Measurements from ENCODE around the gene PLCD1.

The PLCD1 gene

GRCh38 chr3:37967260-37967881, 62.1 kb downstream of the PLCD1 start:
- WGBS, 2 experiments: 30 to 37% methylated on average over 5 of the region's 7 CpGs
- H3K27me3 ChIP-seq (ENCODE audit: control insufficient read depth, insufficient read depth, low read length, poor library complexity, severe bottlenecking): no peaks in the 10 kb centered on the region
- H3K4me1 ChIP-seq (ENCODE audit: control insufficient read depth, insufficient read depth, low read length): no peaks in the 10 kb centered on the region
- H3K27ac ChIP-seq (ENCODE audit: insufficient read depth, low read depth, low read length, poor library complexity, severe bottlenecking): no peak overlapping the region
- no peaks in the 10 kb centered on the region for H3K36me3 ChIP-seq (ENCODE audit: control insufficient read depth, insufficient read depth, low read length)
- H3K4me3 ChIP-seq (ENCODE audit: insufficient read depth, low read depth, low read length): no peak overlapping the region
- no peaks in the 10 kb centered on the region for H3K9me3 ChIP-seq (ENCODE audit: control insufficient read depth, low read length)

- no peaks in the 10 kb centered on the region for H3K27me3 ChIP-seq (ENCODE audit: control insufficient read depth, insufficient read depth, low read length, poor library complexity, severe bottlenecking)
- 95 to 97% methylated on average over 1 of the region's 1 CpG for WGBS, 2 experiments
- H3K4me1 ChIP-seq (ENCODE audit: control insufficient read depth, insufficient read depth, low read length): peaks cover 8% of the 10 kb centered on the region
- no peaks in the 10 kb centered on the region for H3K36me3 ChIP-seq (ENCODE audit: control insufficient read depth, insufficient read depth, low read length)
- no peak overlapping the region for H3K27ac ChIP-seq (ENCODE audit: insufficient read depth, low read depth, low read length, poor library complexity, severe bottlenecking)
- no peaks in the 10 kb centered on the region for H3K9me3 ChIP-seq (ENCODE audit: control insufficient read depth, low read length)
- no peak overlapping the region for H3K4me3 ChIP-seq (ENCODE audit: insufficient read depth, low read depth, low read length)
Observed at GRCh38 chr3:37964716-37965115, 64.7 kb downstream of the PLCD1 start.

GRCh38 chr3:37964146-37964545, 65.3 kb downstream of the PLCD1 start:
- no peaks in the 10 kb centered on the region for H3K9me3 ChIP-seq (ENCODE audit: control insufficient read depth, low read length)
- H3K4me1 ChIP-seq (ENCODE audit: control insufficient read depth, insufficient read depth, low read length): peaks cover 8% of the 10 kb centered on the region
- no peak overlapping the region for H3K27ac ChIP-seq (ENCODE audit: insufficient read depth, low read depth, low read length, poor library complexity, severe bottlenecking)
- 89 to 94% methylated on average over 2 to 3 of the region's 3 CpGs for WGBS, 2 experiments
- H3K36me3 ChIP-seq (ENCODE audit: control insufficient read depth, insufficient read depth, low read length): no peaks in the 10 kb centered on the region
- no peak overlapping the region for H3K4me3 ChIP-seq (ENCODE audit: insufficient read depth, low read depth, low read length)
- H3K27me3 ChIP-seq (ENCODE audit: control insufficient read depth, insufficient read depth, low read length, poor library complexity, severe bottlenecking): no peaks in the 10 kb centered on the region

- H3K4me3 ChIP-seq (ENCODE audit: insufficient read depth, low read depth, low read length): no peak overlapping the region
- no peaks in the 10 kb centered on the region for H3K27me3 ChIP-seq (ENCODE audit: control insufficient read depth, insufficient read depth, low read length, poor library complexity, severe bottlenecking)
- H3K9me3 ChIP-seq (ENCODE audit: control insufficient read depth, low read length): no peaks in the 10 kb centered on the region
- no peak overlapping the region for H3K27ac ChIP-seq (ENCODE audit: insufficient read depth, low read depth, low read length, poor library complexity, severe bottlenecking)
- peaks cover 8% of the 10 kb centered on the region for H3K4me1 ChIP-seq (ENCODE audit: control insufficient read depth, insufficient read depth, low read length)
- 95 to 97% methylated on average over 3 of the region's 3 CpGs for WGBS, 2 experiments
- no peaks in the 10 kb centered on the region for H3K36me3 ChIP-seq (ENCODE audit: control insufficient read depth, insufficient read depth, low read length)
Observed at GRCh38 chr3:37963635-37964034, 65.8 kb downstream of the PLCD1 start.

- 60 to 69% methylated on average over 5 of the region's 5 CpGs for WGBS, 2 experiments
- no peak overlapping the region for H3K27ac ChIP-seq (ENCODE audit: insufficient read depth, low read depth, low read length, poor library complexity, severe bottlenecking)
- H3K36me3 ChIP-seq (ENCODE audit: control insufficient read depth, insufficient read depth, low read length): no peaks in the 10 kb centered on the region
- no peak overlapping the region for H3K4me3 ChIP-seq (ENCODE audit: insufficient read depth, low read depth, low read length)
- no peaks in the 10 kb centered on the region for H3K27me3 ChIP-seq (ENCODE audit: control insufficient read depth, insufficient read depth, low read length, poor library complexity, severe bottlenecking)
- H3K4me1 ChIP-seq (ENCODE audit: control insufficient read depth, insufficient read depth, low read length): peaks cover 8% of the 10 kb centered on the region
- H3K9me3 ChIP-seq (ENCODE audit: control insufficient read depth, low read length): no peaks in the 10 kb centered on the region
Observed at GRCh38 chr3:37963016-37963415, 66.4 kb downstream of the PLCD1 start.

GRCh38 chr3:37961622-37962431, 67.6 kb downstream of the PLCD1 start:
- H3K27me3 ChIP-seq (ENCODE audit: control insufficient read depth, insufficient read depth, low read length, poor library complexity, severe bottlenecking): no peaks in the 10 kb centered on the region
- no peak overlapping the region for H3K4me3 ChIP-seq (ENCODE audit: insufficient read depth, low read depth, low read length)
- H3K9me3 ChIP-seq (ENCODE audit: control insufficient read depth, low read length): no peaks in the 10 kb centered on the region
- 72 to 73% methylated on average over 4 to 6 of the region's 6 CpGs for WGBS, 2 experiments
- no peaks in the 10 kb centered on the region for H3K36me3 ChIP-seq (ENCODE audit: control insufficient read depth, insufficient read depth, low read length)
- H3K4me1 ChIP-seq (ENCODE audit: control insufficient read depth, insufficient read depth, low read length): peaks cover 15% of the 10 kb centered on the region
- H3K27ac ChIP-seq (ENCODE audit: insufficient read depth, low read depth, low read length, poor library complexity, severe bottlenecking): no peak overlapping the region

GRCh38 chr3:37957539-37957936, 71.9 kb downstream of the PLCD1 start:
- Histone ChIP-seq H3K27me3 (ENCODE audit: control insufficient read depth, insufficient read depth, low read length, poor library complexity, severe bottlenecking) (no peaks in the 10 kb centered on the region), H3K27ac (ENCODE audit: insufficient read depth, low read depth, low read length, poor library complexity, severe bottlenecking) (no peak overlapping the region)

More at GRCh38 chr3:37957539-37957936, 71.9 kb downstream of the PLCD1 start:
- Histone ChIP-seq H3K36me3 (ENCODE audit: control insufficient read depth, insufficient read depth, low read length) (no peaks in the 10 kb centered on the region), H3K4me1 (ENCODE audit: control insufficient read depth, insufficient read depth, low read length) (peaks cover 27% of the 10 kb centered on the region), H3K9me3 (ENCODE audit: control insufficient read depth, low read length) (no peaks in the 10 kb centered on the region), H3K4me3 (ENCODE audit: insufficient read depth, low read depth, low read length) (no peak overlapping the region)
- 88% methylated on average over 7 of the region's 7 CpGs for WGBS, 2 experiments
